Measurements from ENCODE around the gene ZNF697. TPM values are rescaled to one million over a fixed set of nuclear protein-coding genes. Genes with fewer than 3 reads are reported as not detected.

Gene ZNF697
- total RNA-seq, 1 experiment from 2014 or later: 7.1 TPM

DNA sequence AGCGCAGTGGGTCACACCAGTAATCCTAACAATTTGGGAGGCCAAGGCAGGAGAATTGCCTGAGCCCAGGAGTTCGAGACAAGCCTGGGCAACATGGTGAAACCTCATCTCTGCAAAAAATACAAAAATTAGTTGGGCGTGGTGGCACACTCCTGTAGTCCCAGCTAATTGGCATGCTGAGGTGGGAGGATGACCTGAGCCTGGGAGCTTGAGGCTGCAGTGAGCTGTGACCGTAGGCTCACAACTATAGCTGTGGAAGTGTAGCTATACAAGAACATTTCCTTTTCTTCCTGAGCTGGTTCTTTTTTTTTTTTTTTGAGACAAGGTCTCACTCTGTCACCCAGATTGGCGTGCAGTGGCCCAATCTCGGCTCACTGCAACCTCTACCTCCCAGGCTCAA is 19.1 kb upstream of the ZNF697 start:
- DNase-seq (ENCODE audit: low read depth, low spot score) (no peak), ATAC-seq (no peak)
- in situ Hi-C loops (cut with HindIII; ENCODE audit: low pct_unique_long_range_greater_than_20kb, low sequenced_read_pairs): no loop called here
- CTCF ChIA-PET: interaction anchor here (0.7 kb wide), 1 partner anchor 70 kb away, joined by 3 read pairs; no protein-coding TSS in a partner anchor
- TF ChIP-seq, protein P1, sequence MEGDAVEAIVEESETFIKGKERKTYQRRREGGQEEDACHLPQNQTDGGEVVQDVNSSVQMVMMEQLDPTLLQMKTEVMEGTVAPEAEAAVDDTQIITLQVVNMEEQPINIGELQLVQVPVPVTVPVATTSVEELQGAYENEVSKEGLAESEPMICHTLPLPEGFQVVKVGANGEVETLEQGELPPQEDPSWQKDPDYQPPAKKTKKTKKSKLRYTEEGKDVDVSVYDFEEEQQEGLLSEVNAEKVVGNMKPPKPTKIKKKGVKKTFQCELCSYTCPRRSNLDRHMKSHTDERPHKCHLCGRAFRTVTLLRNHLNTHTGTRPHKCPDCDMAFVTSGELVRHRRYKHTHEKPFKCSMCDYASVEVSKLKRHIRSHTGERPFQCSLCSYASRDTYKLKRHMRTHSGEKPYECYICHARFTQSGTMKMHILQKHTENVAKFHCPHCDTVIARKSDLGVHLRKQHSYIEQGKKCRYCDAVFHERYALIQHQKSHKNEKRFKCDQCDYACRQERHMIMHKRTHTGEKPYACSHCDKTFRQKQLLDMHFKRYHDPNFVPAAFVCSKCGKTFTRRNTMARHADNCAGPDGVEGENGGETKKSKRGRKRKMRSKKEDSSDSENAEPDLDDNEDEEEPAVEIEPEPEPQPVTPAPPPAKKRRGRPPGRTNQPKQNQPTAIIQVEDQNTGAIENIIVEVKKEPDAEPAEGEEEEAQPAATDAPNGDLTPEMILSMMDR (IDR thresholded peaks at IDR 0.05): no peak
- H3K4me1 ChIP-seq (ENCODE audit: control insufficient read depth, insufficient read depth, low read length): no peaks in the 10 kb centered on the region
- H3K27ac ChIP-seq (ENCODE audit: low read length): no peak overlapping the region
- intact Hi-C loops (cut with micrococcal nuclease; ENCODE audit: unreplicated experiment): no loop called here
- BruUV-seq (replicated peaks): no TSS peak
- H3K36me3 ChIP-seq (ENCODE audit: control insufficient read depth, insufficient read depth, low read length): no peaks in the 10 kb centered on the region
- H3K27me3 ChIP-seq (ENCODE audit: control insufficient read depth, insufficient read depth, low read length): peaks cover 3% of the 10 kb centered on the region; the same call in 1 of the 2 replicates
- no peak overlapping the region for H3K4me3 ChIP-seq (ENCODE audit: low read depth in 2 of 2, low read length in 2 of 2)
- no peaks in the 10 kb centered on the region for H3K9me3 ChIP-seq (ENCODE audit: control insufficient read depth, insufficient read depth, low read depth, low read length)
- POLR2A ChIA-PET: interaction anchor here (0.6 kb wide), 1 partner anchor 1937 kb away, joined by 4 read pairs; no protein-coding TSS in a partner anchor

DNA sequence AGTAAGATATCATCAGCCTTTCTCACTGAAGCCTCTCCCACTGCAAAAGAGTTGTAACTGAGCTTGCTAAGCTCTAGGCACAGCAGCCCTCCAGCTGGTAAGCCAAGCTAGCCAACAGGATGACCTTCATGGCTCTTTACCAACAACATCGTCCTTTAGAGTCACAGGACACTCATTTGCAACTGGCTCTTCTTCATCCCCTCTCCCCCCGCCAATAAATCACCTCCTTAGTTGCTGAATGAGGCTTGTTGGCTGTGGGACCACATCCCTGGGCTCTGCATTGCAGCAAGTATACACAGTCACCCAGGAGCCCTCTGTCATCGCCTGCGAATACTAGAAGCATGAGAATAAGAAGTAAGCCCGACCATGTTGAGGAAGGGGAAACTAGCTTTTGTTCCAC is 16.0 kb upstream of the ZNF697 start:
- in situ Hi-C loops (cut with HindIII; ENCODE audit: low pct_unique_long_range_greater_than_20kb, low sequenced_read_pairs): no loop called here
- CTCF ChIA-PET: interaction anchor here (0.6 to 0.7 kb wide), 5 partner anchors 16 to 312 kb away, joined by 3 to 6 read pairs (median 3); no protein-coding TSS in a partner anchor
- BruUV-seq (replicated peaks): no TSS peak
- Histone ChIP-seq H3K4me3 (ENCODE audit: low read depth in 2 of 2, low read length in 2 of 2) (no peak overlapping the region), H3K36me3 (ENCODE audit: control insufficient read depth, insufficient read depth, low read length) (no peaks in the 10 kb centered on the region), H3K9me3 (ENCODE audit: control insufficient read depth, insufficient read depth, low read depth, low read length) (no peaks in the 10 kb centered on the region), H3K27ac (ENCODE audit: low read length) (no peak overlapping the region), H3K27me3 (ENCODE audit: control insufficient read depth, insufficient read depth, low read length) (peaks cover 10% of the 10 kb centered on the region; the same call in 1 of the 2 replicates), H3K4me1 (ENCODE audit: control insufficient read depth, insufficient read depth, low read length) (no peaks in the 10 kb centered on the region)
- TF ChIP-seq POLR2AphosphoS5 (IDR thresholded peaks at IDR 0.05; ENCODE audit: low read depth, low read length) (no peak), SIN3A (IDR thresholded peaks at IDR 0.05; ENCODE audit: borderline replicate concordance, insufficient read depth, low read depth, low read length) (no peak)
- DNase-seq (ENCODE audit: low read depth, low spot score): no peak
- POLR2A ChIA-PET: no interaction called here
- intact Hi-C loops (cut with micrococcal nuclease; ENCODE audit: unreplicated experiment): no loop called here
- ATAC-seq: no peak

DNA sequence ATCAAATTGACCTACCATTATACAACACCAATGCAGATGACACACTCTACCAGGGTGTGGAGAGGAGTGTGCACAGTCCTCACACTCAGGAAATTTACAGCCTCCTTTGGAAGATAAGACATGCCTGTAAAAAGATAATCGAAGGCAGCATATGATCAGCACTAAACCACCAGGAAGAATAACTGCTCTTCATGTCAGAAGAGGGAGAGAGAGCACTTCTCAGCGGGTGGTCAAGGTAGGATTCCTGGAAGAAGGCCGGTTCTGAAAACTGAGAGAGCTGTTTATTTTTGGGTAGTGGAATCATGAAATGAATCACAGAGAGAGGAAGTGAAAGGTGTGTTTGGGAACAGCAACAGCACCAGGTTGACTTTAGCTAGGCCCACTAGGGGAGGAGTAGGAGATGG is 14.0 kb upstream of the ZNF697 start:
- Histone ChIP-seq H3K36me3 (ENCODE audit: control insufficient read depth, insufficient read depth, low read length) (no peaks in the 10 kb centered on the region), H3K27ac (ENCODE audit: low read length) (no peak overlapping the region), H3K4me3 (ENCODE audit: low read depth in 2 of 2, low read length in 2 of 2) (no peak overlapping the region), H3K9me3 (ENCODE audit: control insufficient read depth, insufficient read depth, low read depth, low read length) (no peaks in the 10 kb centered on the region), H3K27me3 (ENCODE audit: control insufficient read depth, insufficient read depth, low read length) (peaks cover 18% of the 10 kb centered on the region; the same call in 1 of the 2 replicates), H3K4me1 (ENCODE audit: control insufficient read depth, insufficient read depth, low read length) (no peaks in the 10 kb centered on the region)
- no peak for DNase-seq (ENCODE audit: low read depth, low spot score)
- POLR2A ChIA-PET: no interaction called here
- in situ Hi-C loops (cut with HindIII; ENCODE audit: low pct_unique_long_range_greater_than_20kb, low sequenced_read_pairs): no loop called here
- ATAC-seq: no peak
- BruUV-seq (replicated peaks): no TSS peak
- TF ChIP-seq, protein P2, sequence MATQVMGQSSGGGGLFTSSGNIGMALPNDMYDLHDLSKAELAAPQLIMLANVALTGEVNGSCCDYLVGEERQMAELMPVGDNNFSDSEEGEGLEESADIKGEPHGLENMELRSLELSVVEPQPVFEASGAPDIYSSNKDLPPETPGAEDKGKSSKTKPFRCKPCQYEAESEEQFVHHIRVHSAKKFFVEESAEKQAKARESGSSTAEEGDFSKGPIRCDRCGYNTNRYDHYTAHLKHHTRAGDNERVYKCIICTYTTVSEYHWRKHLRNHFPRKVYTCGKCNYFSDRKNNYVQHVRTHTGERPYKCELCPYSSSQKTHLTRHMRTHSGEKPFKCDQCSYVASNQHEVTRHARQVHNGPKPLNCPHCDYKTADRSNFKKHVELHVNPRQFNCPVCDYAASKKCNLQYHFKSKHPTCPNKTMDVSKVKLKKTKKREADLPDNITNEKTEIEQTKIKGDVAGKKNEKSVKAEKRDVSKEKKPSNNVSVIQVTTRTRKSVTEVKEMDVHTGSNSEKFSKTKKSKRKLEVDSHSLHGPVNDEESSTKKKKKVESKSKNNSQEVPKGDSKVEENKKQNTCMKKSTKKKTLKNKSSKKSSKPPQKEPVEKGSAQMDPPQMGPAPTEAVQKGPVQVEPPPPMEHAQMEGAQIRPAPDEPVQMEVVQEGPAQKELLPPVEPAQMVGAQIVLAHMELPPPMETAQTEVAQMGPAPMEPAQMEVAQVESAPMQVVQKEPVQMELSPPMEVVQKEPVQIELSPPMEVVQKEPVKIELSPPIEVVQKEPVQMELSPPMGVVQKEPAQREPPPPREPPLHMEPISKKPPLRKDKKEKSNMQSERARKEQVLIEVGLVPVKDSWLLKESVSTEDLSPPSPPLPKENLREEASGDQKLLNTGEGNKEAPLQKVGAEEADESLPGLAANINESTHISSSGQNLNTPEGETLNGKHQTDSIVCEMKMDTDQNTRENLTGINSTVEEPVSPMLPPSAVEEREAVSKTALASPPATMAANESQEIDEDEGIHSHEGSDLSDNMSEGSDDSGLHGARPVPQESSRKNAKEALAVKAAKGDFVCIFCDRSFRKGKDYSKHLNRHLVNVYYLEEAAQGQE (IDR thresholded peaks at IDR 0.05; ENCODE audit: insufficient read depth in 1 of 2, low read depth in 2 of 2, low read length in 1 of 2): no peak
- TF ChIP-seq SIN3A (IDR thresholded peaks at IDR 0.05; ENCODE audit: borderline replicate concordance, insufficient read depth, low read depth, low read length) (no peak), POLR2AphosphoS5 (IDR thresholded peaks at IDR 0.05; ENCODE audit: low read depth, low read length) (no peak), TCF7L2 (IDR thresholded peaks at IDR 0.05; ENCODE audit: low read depth, low read length) (no peak)
- TF ChIP-seq, protein P1 (IDR thresholded peaks at IDR 0.05): no peak
- intact Hi-C loops (cut with micrococcal nuclease; ENCODE audit: unreplicated experiment): no loop called here
- CTCF ChIA-PET: interaction anchor here (0.5 kb wide), 1 partner anchor 49 kb away, joined by 11 read pairs; no protein-coding TSS in a partner anchor

Measured in Panc1 (cell line).